A549 (cell line): ENCODE data around the gene GNL2. TPM values are rescaled to one million over a fixed set of nuclear protein-coding genes. Genes with fewer than 3 reads are reported as not detected.

Experiments
- ATAC-seq, 2 experiments: fragments of 200-7000 bp in 1 of 2; fragments of >200 bp in 1 of 2; cut with Nextera tagmentation in 1 of 2; cut with Tn5 transposase in 1 of 2; 3 replicates each; pipeline versions ENCODE4 v1.8.0 to v1.9.1; 2018 to 2020; ENCODE audit warnings: mild to moderate bottlenecking in 1 of 2, moderate library complexity in 1 of 2
- CTCF ChIA-PET: fragments of 300-600 bp; sonication (Branson Sonifier 250); formaldehyde crosslinking; extraction: SDS; loops from one replicate; lab custom pipeline; 2021; ENCODE audit warnings: antibody characterized with exemption, inconsistent platforms; lab: Yijun Ruan, JAX
- POLR2A ChIA-PET: fragments of 350-600 bp; formaldehyde crosslinking; extraction: SDS; loops from one replicate; lab custom pipeline; 2021; ENCODE audit warnings: antibody characterized with exemption, inconsistent platforms; lab: Yijun Ruan, JAX
- DNase-seq, 2 experiments: peaks; one replicate each; pipeline versions ENCODE4 v3.0.0 to v3.0.0-alpha.2; 2011 to 2016; ENCODE audit warnings: low read depth in 1 of 2, low spot score in 1 of 2
- FAIRE-seq: peaks from 2 replicates; lab custom pipeline; 2011; peaks lifted over from hg19 to GRCh38; lab: Jason Lieb, UNC
- H3K27ac ChIP-seq, 2 experiments: fragments of >200 bp; sonication (Bioruptor Twin); formaldehyde crosslinking; 3 replicates each; pipeline ENCODE4 v1.5.1; 2016 to 2017
- H3K4me1 ChIP-seq: fragments of >200 bp; sonication (Bioruptor Twin); formaldehyde crosslinking; 3 replicates; pipeline ENCODE4 v1.6.1; 2016
- H3K4me2 ChIP-seq: fragments of >200 bp; sonication (Bioruptor Twin); formaldehyde crosslinking; 3 replicates; pipeline ENCODE4 v1.6.1; 2016
- H3K4me3 ChIP-seq: fragments of >200 bp; sonication (Bioruptor Twin); formaldehyde crosslinking; 3 replicates; pipeline ENCODE4 v1.5.1; 2016
- H3K9me3 ChIP-seq: fragments of >200 bp; sonication (Bioruptor Twin); formaldehyde crosslinking; 3 replicates; pipeline ENCODE4 v1.6.1; 2016
- CBX2 ChIP-seq: fragments of 200-600 bp; sonication (generic); IDR thresholded peaks from 2 replicates; pipeline ENCODE4 v1.6.1; 2016; ENCODE audit warnings: low read depth, mild to moderate bottlenecking, borderline replicate concordance
- CBX8 ChIP-seq: fragments of 200-600 bp; sonication (generic); IDR thresholded peaks from 2 replicates; pipeline ENCODE4 v1.6.1; 2016
- CHD2 ChIP-seq: fragments of 150-350 bp; IDR thresholded peaks from 2 replicates; pipeline ENCODE4 v1.6.1; 2014; ENCODE audit warnings: low read length; ENCODE audit not compliant: partially characterized antibody
- FOSB ChIP-seq: fragments of 250-450 bp; sonication (Bioruptor Pico); IDR thresholded peaks from 2 replicates; pipeline ENCODE4 v1.5.0; 2020; ENCODE audit warnings: mild to moderate bottlenecking, moderate library complexity
- FOSL2 ChIP-seq, 2 experiments: fragments of 450-650 bp in 1 of 2; fragments of >200 bp in 1 of 2; sonication (Bioruptor Twin) in 1 of 2; formaldehyde crosslinking; IDR thresholded peaks; 2 replicates each; pipeline versions ENCODE4 v1.5.0 to v1.6.1; 2016 to 2020; ENCODE audit warnings: mild to moderate bottlenecking in 1 of 2, moderate library complexity in 1 of 2
- FOXS1 ChIP-seq: fragments of 250-450 bp; sonication (Bioruptor Pico); IDR thresholded peaks from 2 replicates; pipeline ENCODE4 v1.5.0; 2020; ENCODE audit warnings: mild to moderate bottlenecking, moderate library complexity
- GATA3 ChIP-seq: IDR thresholded peaks from 2 replicates; pipeline ENCODE4 v1.6.1; 2012; ENCODE audit warnings: borderline replicate concordance
- HDAC2 ChIP-seq: fragments of 200-600 bp; sonication (generic); IDR thresholded peaks from 2 replicates; pipeline ENCODE4 v1.6.1; 2016
- HES2 ChIP-seq: fragments of >200 bp; sonication (Bioruptor Twin); formaldehyde crosslinking; IDR thresholded peaks from 2 replicates; pipeline ENCODE4 v1.6.1; 2016
- JUN ChIP-seq, 2 experiments: fragments of >200 bp; sonication (Bioruptor Twin); formaldehyde crosslinking; IDR thresholded peaks; 2 replicates in 1 of 2; 3 replicates in 1 of 2; pipeline ENCODE4 v1.6.1; 2016 to 2017
- KDM1A ChIP-seq: fragments of 200-600 bp; sonication (generic); IDR thresholded peaks from 2 replicates; pipeline ENCODE4 v1.6.1; 2016; ENCODE audit warnings: low read depth, mild to moderate bottlenecking
- MAFK ChIP-seq: fragments of 450-650 bp; IDR thresholded peaks from 2 replicates; pipeline ENCODE4 v1.6.1; 2014; ENCODE audit not compliant: partially characterized antibody
- MAZ ChIP-seq: fragments of 150-350 bp; IDR thresholded peaks from 2 replicates; pipeline ENCODE4 v1.6.1; 2014; ENCODE audit warnings: antibody characterized with exemption, low read depth, low read length, borderline replicate concordance
- PHF8 ChIP-seq: fragments of 200-600 bp; sonication (generic); IDR thresholded peaks from 2 replicates; pipeline ENCODE4 v1.6.1; 2016; ENCODE audit warnings: low read depth, mild to moderate bottlenecking, antibody characterized with exemption, moderate library complexity, borderline replicate concordance
- POLR2A ChIP-seq: IDR thresholded peaks from 2 replicates; pipeline ENCODE4 v1.6.1; 2012; ENCODE audit warnings: mild to moderate bottlenecking, low read length
- POLR2AphosphoS2 ChIP-seq: conservative IDR thresholded peaks from 2 replicates; pipeline ENCODE4 v1.6.1; 2012; ENCODE audit warnings: low read length, improper control_type of control experiment, inconsistent platforms
- REST ChIP-seq: fragments of 200-600 bp; sonication (generic); IDR thresholded peaks from 2 replicates; pipeline ENCODE4 v1.6.1; 2016; ENCODE audit warnings: antibody characterized with exemption, mild to moderate bottlenecking, moderate library complexity
- SMC3 ChIP-seq: fragments of >200 bp; sonication (Bioruptor Twin); formaldehyde crosslinking; IDR thresholded peaks from 3 replicates; pipeline ENCODE4 v1.6.1; 2018; ENCODE audit warnings: inconsistent platforms
- TP53 ChIP-seq: fragments of 250-450 bp; sonication (Bioruptor Pico); IDR thresholded peaks from 2 replicates; pipeline ENCODE4 v1.5.0; 2021; ENCODE audit warnings: mild to moderate bottlenecking, moderate library complexity
- ZFP36 ChIP-seq: fragments of 450-650 bp; IDR thresholded peaks from 2 replicates; pipeline ENCODE4 v1.6.1; 2014; ENCODE audit warnings: borderline replicate concordance; ENCODE audit not compliant: partially characterized antibody
- ZSCAN20 ChIP-seq: fragments of 250-450 bp; sonication (Bioruptor Pico); IDR thresholded peaks from 2 replicates; pipeline ENCODE4 v1.8.0; 2022; ENCODE audit warnings: mild to moderate bottlenecking, moderate library complexity
- WGBS: methylation state at CpG from one replicate; pipeline ENCODE4 v1.1.6; 2017; ENCODE audit errors: missing lambda C conversion rate; 5-methylcytosine and 5-hydroxymethylcytosine counted together
- polyA plus RNA-seq, 4 experiments: library from polyadenylated mRNA; depleted of rRNA in 3 of 4; stranded (reverse); fragments of >200 nt; fragmentation: RNase III in 1 of 4; extraction: RNeasy Plus Mini Kit Qiagen cat#74134 plus additional on column Dnase treatment in 1 of 4; gene quantifications; 2 replicates in 3 of 4; 3 replicates in 1 of 4; pipeline ENCODE4 v1.2.3, GENCODE V29; 2011 to 2017

The GNL2 gene
- polyA plus RNA-seq, 2 of the 4 experiments (the other 2 are of a cell fraction) = 50.1 to 69.2 TPM

- 73% methylated on average over 1 of the region's 1 CpG for WGBS
- ATAC-seq (no peak), FAIRE-seq (no peak), DNase-seq (no peak)
- Histone ChIP-seq H3K9me3 (no peaks in the 10 kb centered on the region), H3K27ac (no peak overlapping the region), H3K4me2 (no peak overlapping the region), H3K4me3 (no peak overlapping the region), H3K4me1 (no peaks in the 10 kb centered on the region)
- ChIA-PET POLR2A (no interaction called here), CTCF (no interaction called here)
- TF ChIP-seq POLR2AphosphoS2 (no peak), FOSL2 (IDR thresholded peaks at IDR 0.05) (no peak), FOSL2 (CRISPR knock-in tag; IDR thresholded peaks at IDR 0.05) (no peak), ZFP36 (no peak), MAZ (no peak), FOSB (no peak), FOXS1 (CRISPR knock-in tag) (no peak), MAFK (no peak), JUN (IDR thresholded peaks at IDR 0.05) (no peak), KDM1A (no peak), TP53 (CRISPR knock-in tag) (no peak), HES2 (no peak), PHF8 (no peak), HDAC2 (no peak), ZSCAN20 (CRISPR knock-in tag) (no peak), REST (no peak), POLR2A (no peak), SMC3 (no peak), CHD2 (no peak)
Measured at GRCh38 chr1:37641059-37641458, 45.3 kb upstream of the GNL2 start.

GRCh38 chr1:37636435-37636834, 40.7 kb upstream of the GNL2 start:
- no peak overlapping the region for H3K4me3 ChIP-seq
- no peak for TF ChIP-seq FOSL2 (IDR thresholded peaks at IDR 0.05)
- no peak for TF ChIP-seq FOSL2 (CRISPR knock-in tag; IDR thresholded peaks at IDR 0.05)
- TF ChIP-seq CBX2 = no peak
- ChIA-PET CTCF (interaction anchor here (1.6 kb wide), 1 partner anchor 18 kb away, joined by 4 read pairs; no protein-coding TSS in a partner anchor), POLR2A (no interaction called here)
- FAIRE-seq (no peak), ATAC-seq (no peak), DNase-seq (no peak)
- H3K4me2 ChIP-seq = no peak overlapping the region
- 58% methylated on average over 6 of the region's 6 CpGs for WGBS
- no peak overlapping the region for H3K27ac ChIP-seq
- H3K9me3 ChIP-seq = no peaks in the 10 kb centered on the region
- no peaks in the 10 kb centered on the region for H3K4me1 ChIP-seq

- Histone ChIP-seq H3K4me2 (peak overlapping the region; percentile 70), H3K4me3 (peak overlapping the region; percentile 41), H3K9me3 (no peaks in the 10 kb centered on the region), H3K27ac (peak overlapping the region in 1 of 2 experiments; percentile 63; a peak in 1 of 6 replicates), H3K4me1 (no peaks in the 10 kb centered on the region)
- ATAC-seq (peak in 1 of 2 experiments; percentile 18; a peak in 3 of 6 replicates), DNase-seq (no peak), FAIRE-seq (no peak)
- POLR2A ChIA-PET = no interaction called here
- CTCF ChIA-PET = interaction anchor here (0.6 to 1.5 kb wide), 2 partner anchors 33 to 53 kb away, joined by 3 to 4 read pairs; no protein-coding TSS in a partner anchor
- WGBS = 37% methylated on average over 15 of the region's 26 CpGs
- TF ChIP-seq CBX8 (0 out of 2 replicates have a peak, but pooled peaks have one; percentile 29), GATA3 (no peak)
Measured at GRCh38 chr1:37634992-37635902, 39.5 kb upstream of the GNL2 start.
